Fibroblast of mammary gland (primary cell): ENCODE data around the gene TRIB2.

ENCODE experiments used
- DNase-seq: peaks from one replicate; pipeline ENCODE4 v3.0.0-alpha.2; 2010; ENCODE audit warnings: low read depth
- H3K4me3 ChIP-seq: 2 replicates; pipeline ENCODE4 v1.5.1; 2011; ENCODE audit warnings: low read depth, mild to moderate bottlenecking, low read length, moderate library complexity; ENCODE audit not compliant: control insufficient read depth
- CTCF ChIP-seq: conservative IDR thresholded peaks from 2 replicates; pipeline ENCODE4 v1.5.1; 2011; ENCODE audit warnings: low read depth, low read length, inconsistent platforms; ENCODE audit not compliant: control insufficient read depth, insufficient read depth

Gene TRIB2

DNA sequence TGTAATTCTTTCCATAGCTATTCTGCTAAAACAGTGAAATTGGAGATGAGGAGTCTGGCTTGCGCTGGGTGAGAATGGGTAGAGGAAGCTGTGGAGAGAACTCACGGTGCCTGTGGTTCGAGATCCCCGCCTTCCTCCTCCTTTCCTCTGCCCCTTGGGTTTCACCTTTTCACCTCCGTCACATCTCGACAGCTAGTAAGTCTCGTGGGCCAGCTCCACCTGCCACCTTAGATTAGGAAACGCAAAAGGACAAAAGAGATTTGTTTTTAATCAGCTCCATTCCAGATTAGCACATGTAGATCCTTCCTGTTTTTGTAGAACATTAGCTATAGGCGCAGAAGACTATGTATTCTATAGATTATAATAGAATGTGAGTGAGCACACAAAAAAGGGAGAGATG is 20.6 kb downstream of the TRIB2 start:
- no peak overlapping the region for H3K4me3 ChIP-seq
- no peak for TF ChIP-seq CTCF
- DNase-seq: no peak

GRCh38 chr2:12737738-12738485 is 21.2 kb downstream of the TRIB2 start:
- no peak overlapping the region for H3K4me3 ChIP-seq

GRCh38 chr2:12739721-12740254 is 23.1 kb downstream of the TRIB2 start:
- no peak for DNase-seq
- no peak overlapping the region for H3K4me3 ChIP-seq
- TF ChIP-seq CTCF: no peak

More at GRCh38 chr2:12737738-12738485, 21.2 kb downstream of the TRIB2 start:
- peak; percentile 81 for DNase-seq
- no peak for TF ChIP-seq CTCF

- DNase-seq: no peak
Measured at GRCh38 chr2:12741380-12741779, 24.6 kb downstream of the TRIB2 start.

DNA sequence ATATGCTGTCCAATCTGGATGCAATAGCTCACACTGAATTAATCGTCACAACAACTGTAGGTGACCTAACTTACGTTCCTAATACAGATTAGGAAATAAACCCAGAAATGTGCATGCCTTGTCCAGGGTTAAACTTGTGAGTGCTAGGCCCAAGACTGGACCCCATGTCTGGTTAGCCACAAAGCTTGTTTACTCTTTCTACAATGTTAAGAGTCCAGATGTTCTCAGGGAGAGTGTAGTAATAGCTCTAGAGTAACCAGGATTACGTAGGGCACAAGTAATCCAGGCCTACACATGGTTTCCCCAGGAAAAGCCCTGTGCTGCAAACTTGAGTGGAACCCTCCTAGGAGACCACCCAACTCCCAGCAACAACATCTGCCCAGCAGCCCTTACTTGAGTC is 26.2 kb downstream of the TRIB2 start:
- TF ChIP-seq CTCF: no peak
- no peak overlapping the region for H3K4me3 ChIP-seq
- peak; percentile 14 for DNase-seq

More at GRCh38 chr2:12741380-12741779, 24.6 kb downstream of the TRIB2 start:
- no peak for TF ChIP-seq CTCF
- no peak overlapping the region for H3K4me3 ChIP-seq

- TF ChIP-seq CTCF: no peak
- no peak for DNase-seq
- H3K4me3 ChIP-seq: no peak overlapping the region
Measured at GRCh38 chr2:12750166-12750905, 33.6 kb downstream of the TRIB2 start.
